ACC112 (cell line): Measurements from ENCODE around the gene APMAP.

Experiments
- H2AFZ ChIP-seq: fragments of 200-600 bp; sonication (generic); one replicate; pipeline ENCODE4 v1.6.0; 2017; ENCODE audit warnings: antibody characterized with exemption, low read length; ENCODE audit not compliant: unreplicated experiment
- H3K27ac ChIP-seq: fragments of 200-600 bp; sonication (generic); 2 replicates; pipeline ENCODE4 v1.5.1; 2014; ENCODE audit warnings: low read depth, mild to moderate bottlenecking, antibody characterized with exemption, low read length, moderate library complexity
- H3K27me3 ChIP-seq: fragments of 200-600 bp; sonication (generic); 2 replicates; pipeline ENCODE4 v1.6.1; 2014; ENCODE audit warnings: mild to moderate bottlenecking, antibody characterized with exemption, low read length, moderate library complexity, mixed read lengths; ENCODE audit not compliant: insufficient read depth
- H3K36me3 ChIP-seq: fragments of 200-600 bp; sonication (generic); 2 replicates; pipeline ENCODE4 v1.6.1; 2016; ENCODE audit warnings: mild to moderate bottlenecking, antibody characterized with exemption, low read length, moderate library complexity, mixed read lengths; ENCODE audit not compliant: insufficient read depth
- H3K4me1 ChIP-seq: fragments of 200-600 bp; sonication (generic); one replicate; pipeline ENCODE4 v1.6.1; 2016; ENCODE audit warnings: low read length, mixed read lengths; ENCODE audit not compliant: insufficient read depth, unreplicated experiment, control insufficient read depth
- H3K4me3 ChIP-seq: fragments of 200-600 bp; sonication (generic); 2 replicates; pipeline ENCODE4 v1.5.1; 2014; ENCODE audit warnings: mild to moderate bottlenecking, low read depth, low read length
- H3K79me2 ChIP-seq: fragments of 200-600 bp; sonication (generic); one replicate; pipeline ENCODE4 v1.6.0; 2016; ENCODE audit warnings: low read length; ENCODE audit not compliant: control insufficient read depth, unreplicated experiment, insufficient read depth

APMAP gene

GRCh38 chr20:24994470-24995368 is 2.2 kb upstream of the APMAP start:
- H3K4me3 ChIP-seq = peak overlapping the region; percentile 56
- H3K27me3 ChIP-seq = peaks cover 9% of the 10 kb centered on the region; the same call in 1 of the 2 replicates
- no peak overlapping the region for H2AFZ ChIP-seq
- H3K4me1 ChIP-seq = peaks cover 31% of the 10 kb centered on the region
- no peaks in the 10 kb centered on the region for H3K36me3 ChIP-seq
- peaks cover 23% of the 10 kb centered on the region for H3K79me2 ChIP-seq
- no peak overlapping the region for H3K27ac ChIP-seq

GRCh38 chr20:24994186-24994465 is 1.6 kb upstream of the APMAP start:
- Histone ChIP-seq H3K27me3 (peaks cover 9% of the 10 kb centered on the region; the same call in 1 of the 2 replicates), H3K4me3 (no peak overlapping the region), H3K4me1 (peaks cover 29% of the 10 kb centered on the region), H2AFZ (no peak overlapping the region), H3K36me3 (no peaks in the 10 kb centered on the region), H3K79me2 (peaks cover 28% of the 10 kb centered on the region), H3K27ac (no peak overlapping the region)

- peak overlapping the region; percentile 91 for H3K4me3 ChIP-seq
- H2AFZ ChIP-seq = peak overlapping the region; percentile 90
- peaks cover 29% of the 10 kb centered on the region for H3K4me1 ChIP-seq
- peak overlapping the region; percentile 86 for H3K27ac ChIP-seq
- H3K36me3 ChIP-seq = no peaks in the 10 kb centered on the region
- peaks cover 30% of the 10 kb centered on the region for H3K79me2 ChIP-seq
- H3K27me3 ChIP-seq = peaks cover 9% of the 10 kb centered on the region; the same call in 1 of the 2 replicates
Observed at GRCh38 chr20:24993337-24994185, 1.0 kb upstream of the APMAP start.

GRCh38 chr20:24991897-24992486 is 559 bp downstream of the APMAP start:
- peaks cover 37% of the 10 kb centered on the region for H3K4me1 ChIP-seq
- H3K27ac ChIP-seq = peak overlapping the region; percentile 37; the same call in 1 of the 2 replicates
- no peaks in the 10 kb centered on the region for H3K27me3 ChIP-seq
- peak overlapping the region; percentile 90 for H2AFZ ChIP-seq
- no peaks in the 10 kb centered on the region for H3K36me3 ChIP-seq
- H3K79me2 ChIP-seq = peaks cover 42% of the 10 kb centered on the region
- H3K4me3 ChIP-seq = peak overlapping the region; percentile 91

- Histone ChIP-seq H3K27ac (no peak overlapping the region), H3K4me3 (peak overlapping the region; percentile 91), H3K79me2 (peaks cover 53% of the 10 kb centered on the region), H3K4me1 (peaks cover 32% of the 10 kb centered on the region), H3K36me3 (no peaks in the 10 kb centered on the region), H3K27me3 (no peaks in the 10 kb centered on the region), H2AFZ (no peak overlapping the region)
Observed at GRCh38 chr20:24990810-24991252, 1.7 kb downstream of the APMAP start.

GRCh38 chr20:24989162-24989561 is 3.4 kb downstream of the APMAP start:
- Histone ChIP-seq H3K4me1 (peaks cover 32% of the 10 kb centered on the region), H3K27me3 (no peaks in the 10 kb centered on the region), H3K36me3 (peaks cover under 1% of the 10 kb centered on the region; the same call in 1 of the 2 replicates), H2AFZ (no peak overlapping the region), H3K79me2 (peaks cover 63% of the 10 kb centered on the region), H3K27ac (no peak overlapping the region), H3K4me3 (no peak overlapping the region)

- H2AFZ ChIP-seq = no peak overlapping the region
- H3K4me1 ChIP-seq = peaks cover 26% of the 10 kb centered on the region
- H3K79me2 ChIP-seq = peaks cover 65% of the 10 kb centered on the region
- peaks cover 9% of the 10 kb centered on the region; the same call in 1 of the 2 replicates for H3K36me3 ChIP-seq
- no peak overlapping the region for H3K4me3 ChIP-seq
- H3K27ac ChIP-seq = no peak overlapping the region
- no peaks in the 10 kb centered on the region for H3K27me3 ChIP-seq
Observed at GRCh38 chr20:24987873-24988835, 4.4 kb downstream of the APMAP start.

- H3K27me3 ChIP-seq = no peaks in the 10 kb centered on the region
- H3K79me2 ChIP-seq = peaks cover 64% of the 10 kb centered on the region
- H2AFZ ChIP-seq = no peak overlapping the region
- H3K4me3 ChIP-seq = no peak overlapping the region
- peaks cover 14% of the 10 kb centered on the region; the same call in 1 of the 2 replicates for H3K36me3 ChIP-seq
- H3K4me1 ChIP-seq = peaks cover 26% of the 10 kb centered on the region
- no peak overlapping the region for H3K27ac ChIP-seq
Observed at GRCh38 chr20:24987244-24987643, 5.3 kb downstream of the APMAP start.

GRCh38 chr20:24986436-24987015 is 6.0 kb downstream of the APMAP start:
- Histone ChIP-seq H3K4me1 (peaks cover 23% of the 10 kb centered on the region), H3K27me3 (no peaks in the 10 kb centered on the region), H3K36me3 (peaks cover 14% of the 10 kb centered on the region; the same call in 1 of the 2 replicates), H3K79me2 (peaks cover 57% of the 10 kb centered on the region), H3K4me3 (no peak overlapping the region), H2AFZ (no peak overlapping the region), H3K27ac (no peak overlapping the region)
